Left ventricle myocardium inferior (tissue), 1 donor: ENCODE results near the gene CADPS. TPM values are rescaled to one million over a fixed set of nuclear protein-coding genes. Genes with fewer than 3 reads are reported as not detected.

ENCODE experiments used
- DNase-seq: peaks from one replicate; pipeline ENCODE4 v3.0.0-alpha.2; 2020
- H3K27ac ChIP-seq: fragments of 200-600 bp; replicated peaks from 2 replicates; pipeline ENCODE4 v1.8.0; 2021
- H3K27me3 ChIP-seq: fragments of 200-600 bp; 2 replicates; pipeline ENCODE4 v1.8.0; 2021; ENCODE audit warnings: low read depth
- H3K36me3 ChIP-seq: fragments of 200-600 bp; 2 replicates; pipeline ENCODE4 v1.8.0; 2021
- H3K4me1 ChIP-seq: fragments of 200-600 bp; 2 replicates; pipeline ENCODE4 v1.8.0; 2021
- H3K4me3 ChIP-seq: fragments of 200-600 bp; 2 replicates; pipeline ENCODE4 v1.8.0; 2021; ENCODE audit warnings: mild to moderate bottlenecking, moderate library complexity
- H3K9me3 ChIP-seq: fragments of 200-600 bp; replicated peaks from 2 replicates; pipeline ENCODE4 v1.8.0; 2021
- intact Hi-C: fragments of 100-400 bp; cut with micrococcal nuclease; formaldehyde crosslinking; loops from one replicate; pipeline ENCODE4 v1.11.0; 2022
- total RNA-seq: library from RNA; stranded (reverse); fragmentation: NEBNext Ultra II Directional; extraction: Animal tissue kit (Norgen Biotek cat#: 25700); gene quantifications from one replicate; pipeline ENCODE4 v1.2.1, GENCODE V29; 2021
- TF ChIP-seq, protein P1 (sequence below): fragments of 200-600 bp; IDR thresholded peaks from 2 replicates; pipeline ENCODE4 v1.8.0; 2021; ENCODE audit warnings: antibody characterized with exemption, mild to moderate bottlenecking, borderline replicate concordance
- donor health status: DM: no; HTN: yes; CAD: no; lungs with severe emphysema.

Gene CADPS
- total RNA-seq, 1 donor from 2014 or later, result 25.0 TPM

DNA sequence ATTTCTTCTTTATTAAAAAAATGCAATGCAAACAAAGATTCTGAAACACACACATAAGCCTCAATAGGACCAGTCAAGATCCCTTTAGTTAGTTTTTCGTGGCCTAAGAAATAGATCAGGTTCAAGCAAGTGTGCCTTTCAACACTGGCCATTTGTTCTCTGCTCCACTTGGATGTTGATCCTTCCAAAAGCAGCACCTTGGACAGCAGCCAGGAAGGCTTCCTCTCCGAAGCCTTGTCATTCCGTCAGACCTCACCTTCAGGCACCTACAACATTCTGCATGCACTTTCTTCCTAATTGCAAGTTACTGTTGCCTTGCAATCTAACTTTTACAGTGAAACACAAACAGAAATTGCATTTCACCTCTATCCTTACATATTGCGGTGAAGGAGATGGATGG is 346.0 kb downstream of the CADPS start:
- peak; percentile 34 for DNase-seq
- Histone ChIP-seq H3K27me3 (no peaks in the 10 kb centered on the region), H3K4me3 (no peak overlapping the region), H3K27ac (no peak overlapping the region), H3K4me1 (no peaks in the 10 kb centered on the region), H3K36me3 (no peaks in the 10 kb centered on the region), H3K9me3 (no peaks in the 10 kb centered on the region)
- intact Hi-C loops, result no loop called here
- TF ChIP-seq, protein P1, sequence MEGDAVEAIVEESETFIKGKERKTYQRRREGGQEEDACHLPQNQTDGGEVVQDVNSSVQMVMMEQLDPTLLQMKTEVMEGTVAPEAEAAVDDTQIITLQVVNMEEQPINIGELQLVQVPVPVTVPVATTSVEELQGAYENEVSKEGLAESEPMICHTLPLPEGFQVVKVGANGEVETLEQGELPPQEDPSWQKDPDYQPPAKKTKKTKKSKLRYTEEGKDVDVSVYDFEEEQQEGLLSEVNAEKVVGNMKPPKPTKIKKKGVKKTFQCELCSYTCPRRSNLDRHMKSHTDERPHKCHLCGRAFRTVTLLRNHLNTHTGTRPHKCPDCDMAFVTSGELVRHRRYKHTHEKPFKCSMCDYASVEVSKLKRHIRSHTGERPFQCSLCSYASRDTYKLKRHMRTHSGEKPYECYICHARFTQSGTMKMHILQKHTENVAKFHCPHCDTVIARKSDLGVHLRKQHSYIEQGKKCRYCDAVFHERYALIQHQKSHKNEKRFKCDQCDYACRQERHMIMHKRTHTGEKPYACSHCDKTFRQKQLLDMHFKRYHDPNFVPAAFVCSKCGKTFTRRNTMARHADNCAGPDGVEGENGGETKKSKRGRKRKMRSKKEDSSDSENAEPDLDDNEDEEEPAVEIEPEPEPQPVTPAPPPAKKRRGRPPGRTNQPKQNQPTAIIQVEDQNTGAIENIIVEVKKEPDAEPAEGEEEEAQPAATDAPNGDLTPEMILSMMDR, result no peak

DNA sequence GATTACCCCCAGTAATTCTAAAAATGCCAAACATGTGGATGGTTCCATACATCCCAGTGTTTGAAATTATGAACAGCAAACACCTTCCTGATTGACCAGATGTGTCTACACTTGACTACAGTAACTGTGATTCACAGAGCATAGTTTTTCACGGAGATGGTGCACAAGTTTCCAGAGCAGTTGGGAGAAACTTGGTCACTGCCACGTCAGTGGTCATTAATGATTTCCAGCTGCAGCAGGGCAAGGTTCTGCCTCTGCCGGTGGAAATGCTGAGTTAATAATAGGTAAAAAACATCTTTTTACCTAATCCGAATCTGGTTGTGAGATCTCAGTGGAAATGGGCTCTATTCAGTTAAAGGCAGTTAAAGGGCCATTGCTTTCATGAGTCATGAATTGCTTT is 347.7 kb downstream of the CADPS start:
- no peak for DNase-seq
- Histone ChIP-seq H3K4me1 (no peaks in the 10 kb centered on the region), H3K4me3 (no peak overlapping the region), H3K27ac (no peak overlapping the region), H3K27me3 (no peaks in the 10 kb centered on the region), H3K9me3 (no peaks in the 10 kb centered on the region), H3K36me3 (no peaks in the 10 kb centered on the region)
- TF ChIP-seq, protein P1, result no peak
- intact Hi-C loops, result no loop called here

DNA sequence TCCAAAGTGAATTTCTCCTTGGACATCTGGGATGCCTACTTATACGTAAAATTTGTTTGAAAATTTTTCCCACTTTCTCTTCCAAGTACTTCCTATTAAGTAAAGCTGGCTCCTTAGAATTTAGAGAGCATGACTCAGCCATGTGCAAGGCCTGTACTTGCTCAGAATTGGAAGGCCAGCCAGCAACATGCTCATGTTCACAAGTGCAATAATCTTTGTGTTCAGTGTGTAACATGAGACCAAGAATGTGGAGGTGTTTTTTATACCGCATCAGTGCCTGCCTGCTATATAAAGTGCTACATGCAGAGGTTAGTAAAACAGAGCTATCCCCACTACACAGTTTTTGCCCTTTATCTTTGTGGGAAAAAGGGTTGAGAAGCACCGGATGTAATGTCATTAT is 349.9 kb downstream of the CADPS start:
- no peak for DNase-seq
- intact Hi-C loops, result no loop called here
- H3K27ac ChIP-seq, result no peak overlapping the region
- H3K4me3 ChIP-seq, result no peak overlapping the region
- H3K27me3 ChIP-seq, result no peaks in the 10 kb centered on the region
- no peaks in the 10 kb centered on the region for H3K4me1 ChIP-seq
- H3K9me3 ChIP-seq, result no peaks in the 10 kb centered on the region
- H3K36me3 ChIP-seq, result no peaks in the 10 kb centered on the region
- TF ChIP-seq, protein P1, result no peak

DNA sequence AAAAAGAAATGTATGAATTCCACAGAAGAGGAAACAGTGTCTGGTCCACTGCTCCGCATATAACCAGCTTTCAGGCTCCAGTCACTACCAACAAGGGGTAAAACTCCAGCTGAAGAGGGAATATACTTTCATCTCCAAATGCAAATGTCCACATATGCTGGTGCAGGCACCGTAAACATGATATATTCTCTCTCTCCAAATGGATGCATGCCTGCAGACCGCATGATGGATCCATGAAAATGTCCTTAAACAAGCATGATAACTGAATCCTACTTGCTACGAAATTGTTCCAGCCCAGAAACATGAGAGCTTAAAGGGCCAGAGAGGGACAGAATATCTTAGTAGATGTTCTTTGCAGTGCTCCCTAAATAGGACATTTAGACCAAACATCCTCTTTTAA is 351.5 kb downstream of the CADPS start:
- H3K4me1 ChIP-seq, result no peaks in the 10 kb centered on the region
- no peak overlapping the region for H3K27ac ChIP-seq
- H3K36me3 ChIP-seq, result no peaks in the 10 kb centered on the region
- TF ChIP-seq, protein P1, result no peak
- H3K27me3 ChIP-seq, result no peaks in the 10 kb centered on the region
- DNase-seq, result no peak
- intact Hi-C loops, result no loop called here
- H3K4me3 ChIP-seq, result no peak overlapping the region
- no peaks in the 10 kb centered on the region for H3K9me3 ChIP-seq

DNA sequence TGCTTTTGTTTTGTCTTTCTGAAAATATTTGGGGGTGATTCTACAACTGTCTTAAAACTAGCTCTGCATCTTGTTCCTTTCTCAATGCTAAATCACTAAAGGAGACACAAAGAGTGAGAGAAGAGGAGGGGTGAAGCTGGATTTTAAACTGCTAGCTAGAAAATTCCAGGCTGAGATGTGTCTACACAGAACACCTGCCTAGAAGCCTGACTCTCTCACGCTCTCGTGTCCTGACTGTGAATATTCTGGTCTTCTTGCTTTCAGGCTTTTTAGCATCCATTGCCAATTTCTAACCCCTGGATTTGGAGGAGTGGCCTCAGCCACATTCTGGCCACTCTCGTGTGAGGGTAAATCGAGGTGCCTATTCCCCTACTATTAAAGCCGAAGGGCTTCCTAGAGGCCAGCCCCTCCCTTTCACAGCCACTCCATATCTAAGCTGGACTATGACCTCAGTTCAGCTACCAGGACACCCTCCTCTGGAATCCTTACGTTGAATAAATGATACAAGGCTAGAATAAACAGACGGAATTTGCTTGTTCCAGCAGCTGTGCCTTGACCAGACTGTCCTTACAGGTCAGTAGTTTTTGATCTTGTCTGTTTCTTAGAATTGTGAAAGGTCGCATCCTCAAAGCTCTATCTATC is 353.6 kb downstream of the CADPS start:
- H3K9me3 ChIP-seq, result no peaks in the 10 kb centered on the region
- intact Hi-C loops, result no loop called here

More for the DNA sequence above, 353.6 kb downstream of the CADPS start:
- Histone ChIP-seq H3K4me3 (no peak overlapping the region), H3K27ac (no peak overlapping the region), H3K36me3 (no peaks in the 10 kb centered on the region), H3K27me3 (no peaks in the 10 kb centered on the region), H3K4me1 (no peaks in the 10 kb centered on the region)
- DNase-seq, result no peak
- TF ChIP-seq, protein P1, result no peak
